Transverse colon (tissue), 4 donors: ENCODE data around the gene TEX44. TPM values are rescaled to one million over a fixed set of nuclear protein-coding genes. Genes with fewer than 3 reads are reported as not detected.

Experiments
- DNase-seq: peaks from one replicate; pipeline ENCODE4 v3.0.0-alpha.2; 2019
- H3K27ac ChIP-seq, 4 donors: fragments of 200-600 bp; sonication (generic); 2 replicates each; pipeline ENCODE4 v1.5.1; 2016 to 2018; ENCODE audit warnings: inconsistent platforms in 4 of 4
- H3K27me3 ChIP-seq: fragments of 200-600 bp; sonication (generic); 2 replicates; pipeline ENCODE4 v1.5.1; 2017; ENCODE audit warnings: inconsistent platforms
- H3K36me3 ChIP-seq, 4 donors: fragments of 200-600 bp; sonication (generic); 2 replicates each; pipeline ENCODE4 v1.5.1; 2017 to 2019; ENCODE audit warnings: inconsistent platforms in 4 of 4
- H3K4me1 ChIP-seq, 4 donors: fragments of 200-600 bp; sonication (generic); 2 replicates each; pipeline ENCODE4 v1.5.1; 2017 to 2020; ENCODE audit warnings: inconsistent platforms in 4 of 4
- H3K4me3 ChIP-seq, 4 donors: fragments of 200-600 bp; sonication (generic); 1 replicate in 1 of 4; 2 replicates in 3 of 4; pipeline versions ENCODE4 v1.5.1 to v1.6.1; 2017 to 2019; ENCODE audit warnings: inconsistent platforms in 4 of 4
- H3K9me3 ChIP-seq, 2 donors: fragments of 200-600 bp; sonication (generic); 2 replicates each; pipeline ENCODE4 v1.5.1; 2017 to 2019; ENCODE audit warnings: inconsistent platforms in 2 of 2
- EP300 ChIP-seq: sonication (generic); formaldehyde crosslinking; IDR thresholded peaks from one replicate; pipeline ENCODE4 v1.6.1; 2017; ENCODE audit warnings: antibody characterized with exemption, low read depth
- POLR2A ChIP-seq: fragments of 450-650 bp; IDR thresholded peaks from one replicate; pipeline ENCODE4 v1.6.1; 2016; ENCODE audit warnings: antibody characterized with exemption, mild to moderate bottlenecking, moderate library complexity
- POLR2AphosphoS5 ChIP-seq, 3 donors: sonication (generic); formaldehyde crosslinking; IDR thresholded peaks; one replicate each; pipeline ENCODE4 v1.6.1; 2016; ENCODE audit warnings: antibody characterized with exemption in 3 of 3
- WGBS, 2 donors: methylation state at CpG; one replicate each; pipeline ENCODE4 v1.1.5; 2018; ENCODE audit warnings: low coverage in 1 of 2; 5-methylcytosine and 5-hydroxymethylcytosine counted together
- in situ Hi-C, 4 donors: fragments of 200-750 bp; cut with MboI; loops; one replicate each; pipeline versions ENCODE4 v1.15.0 to v1.15.1; 2017; ENCODE audit warnings: low sequenced_read_pairs in 3 of 4, low pct_ligation_motif_present in 1 of 4, low pct_unique_long_range_greater_than_20kb in 1 of 4
- intact Hi-C: fragments of 100-400 bp; cut with DNase I; formaldehyde crosslinking; loops from one replicate; pipeline ENCODE4 v1.15.1; 2023; ENCODE audit warnings: low total_unique reads
- total RNA-seq, 4 donors: library from RNA; depleted of rRNA; stranded (reverse); fragments of >200 nt; gene quantifications; one replicate each; pipeline ENCODE4 v1.1.0, GENCODE V29; 2016
- TF ChIP-seq, protein P1 (sequence below), 5 experiments: fragments of 200-600 bp in 3 of 5; fragments of 450-650 bp in 2 of 5; sonication (generic) in 3 of 5; IDR thresholded peaks; 1 replicate in 2 of 5; 2 replicates in 3 of 5; pipeline ENCODE4 v1.5.1; 2016 to 2017; ENCODE audit warnings: antibody characterized with exemption in 5 of 5, inconsistent platforms in 3 of 5, mild to moderate bottlenecking in 2 of 5, moderate library complexity in 1 of 5

The TEX44 gene
- total RNA-seq, 4 donors from 2014 or later: not detected

DNA sequence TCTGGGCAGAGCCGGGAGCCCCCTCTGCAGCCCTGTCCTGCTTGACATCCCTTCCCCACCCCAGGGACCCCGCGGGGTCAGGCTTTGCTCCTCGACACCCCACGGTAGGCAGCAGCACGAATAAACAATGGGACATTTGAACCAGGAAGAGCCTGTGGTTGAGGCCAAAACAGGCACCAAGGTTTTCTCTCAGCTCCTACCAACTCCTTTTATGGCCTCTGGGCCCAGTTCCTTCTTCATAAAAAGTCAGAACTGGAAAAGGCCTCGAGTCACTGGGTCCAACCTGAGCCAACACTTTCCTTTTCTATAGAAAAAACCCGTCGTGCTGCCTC is 20.6 kb downstream of the TEX44 start:
- Histone ChIP-seq H3K9me3 (no peaks in the 10 kb centered on the region), H3K4me1 (peaks cover 30 to 64% (median 55%) of the 10 kb centered on the region in 4 donors), H3K27ac (peak overlapping the region; percentile 93 to 98 (median 94)), H3K4me3 (peak overlapping the region in 3 of 4 donors; percentile 19 to 50 (median 36)), H3K36me3 (no peaks in the 10 kb centered on the region), H3K27me3 (no peaks in the 10 kb centered on the region)
- 0% methylated on average over 3 to 9 of the region's 9 CpGs for WGBS, 2 donors
- in situ Hi-C loops (loop anchor here (5.0 to 10.0 kb wide), 4 partner anchors 52 to 64 kb away; no protein-coding TSS in a partner anchor), intact Hi-C loops (loop anchor here (2.0 kb wide), 2 partner anchors 60 to 98 kb away; no protein-coding TSS in a partner anchor)
- TF ChIP-seq POLR2AphosphoS5 (IDR thresholded peaks at IDR 0.05): no peak
- TF ChIP-seq, protein P1, sequence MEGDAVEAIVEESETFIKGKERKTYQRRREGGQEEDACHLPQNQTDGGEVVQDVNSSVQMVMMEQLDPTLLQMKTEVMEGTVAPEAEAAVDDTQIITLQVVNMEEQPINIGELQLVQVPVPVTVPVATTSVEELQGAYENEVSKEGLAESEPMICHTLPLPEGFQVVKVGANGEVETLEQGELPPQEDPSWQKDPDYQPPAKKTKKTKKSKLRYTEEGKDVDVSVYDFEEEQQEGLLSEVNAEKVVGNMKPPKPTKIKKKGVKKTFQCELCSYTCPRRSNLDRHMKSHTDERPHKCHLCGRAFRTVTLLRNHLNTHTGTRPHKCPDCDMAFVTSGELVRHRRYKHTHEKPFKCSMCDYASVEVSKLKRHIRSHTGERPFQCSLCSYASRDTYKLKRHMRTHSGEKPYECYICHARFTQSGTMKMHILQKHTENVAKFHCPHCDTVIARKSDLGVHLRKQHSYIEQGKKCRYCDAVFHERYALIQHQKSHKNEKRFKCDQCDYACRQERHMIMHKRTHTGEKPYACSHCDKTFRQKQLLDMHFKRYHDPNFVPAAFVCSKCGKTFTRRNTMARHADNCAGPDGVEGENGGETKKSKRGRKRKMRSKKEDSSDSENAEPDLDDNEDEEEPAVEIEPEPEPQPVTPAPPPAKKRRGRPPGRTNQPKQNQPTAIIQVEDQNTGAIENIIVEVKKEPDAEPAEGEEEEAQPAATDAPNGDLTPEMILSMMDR (IDR thresholded peaks at IDR 0.05): no peak
- TF ChIP-seq POLR2A: no peak
- TF ChIP-seq EP300: no peak
- no peak for DNase-seq

DNA sequence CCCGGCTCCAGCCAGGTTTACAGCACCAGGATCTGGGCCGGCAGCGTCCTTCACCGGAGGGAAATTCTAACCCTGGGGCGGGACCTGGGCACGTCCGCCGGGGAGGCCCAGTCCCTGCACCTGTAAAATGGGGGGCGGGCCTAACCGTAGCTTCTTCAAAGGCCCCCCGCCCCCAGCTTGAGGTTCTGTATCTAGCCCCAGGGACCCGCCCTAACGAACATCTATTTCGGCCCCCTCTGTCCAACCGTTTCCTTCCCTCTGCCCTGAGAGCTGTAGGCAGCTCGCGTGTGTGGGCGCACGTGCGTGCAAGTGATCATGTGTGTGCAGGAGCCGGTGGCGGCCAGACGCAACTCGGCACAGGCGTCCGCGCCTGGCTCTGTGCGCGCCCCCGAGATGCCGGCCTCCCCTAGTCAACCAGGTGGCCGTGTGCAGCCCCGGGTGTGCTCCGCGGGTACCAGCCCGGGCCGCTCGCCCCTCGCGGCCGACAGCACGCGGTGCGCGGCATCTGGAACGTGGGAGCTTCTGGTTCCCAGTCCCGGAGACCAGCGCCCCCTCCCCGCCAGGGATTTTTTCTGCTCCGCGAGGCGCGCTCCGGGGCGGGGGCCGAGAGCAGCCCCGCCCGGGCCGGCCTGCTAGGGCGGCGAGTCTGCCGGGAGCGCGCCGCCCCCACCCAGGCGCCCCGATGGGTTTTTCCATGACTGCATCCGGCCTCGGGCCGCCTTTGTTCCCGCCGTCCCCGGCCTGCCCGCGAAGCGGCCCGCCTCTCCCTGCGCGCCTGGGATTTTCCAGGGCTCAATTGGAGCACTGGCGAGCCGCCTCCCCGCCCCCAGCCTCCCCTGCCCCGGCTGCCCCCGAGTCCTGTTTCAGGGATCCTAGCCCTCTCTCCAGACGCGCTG is 21.2 kb downstream of the TEX44 start:
- intact Hi-C loops: loop anchor here (2.0 kb wide), 2 partner anchors 59 to 97 kb away; no protein-coding TSS in a partner anchor
- peak; percentile 90 for DNase-seq
- peak overlapping the region; percentile 19 to 50 (median 32) for H3K4me3 ChIP-seq
- peak; percentile 65 for TF ChIP-seq POLR2A
- TF ChIP-seq, protein P1 (IDR thresholded peaks at IDR 0.05): peak in 4 of 5 experiments; percentile 10 to 72 (median 34)
- no peak for TF ChIP-seq EP300
- TF ChIP-seq POLR2AphosphoS5 (IDR thresholded peaks at IDR 0.05): peak; percentile 38 to 74 (median 61)
- H3K9me3 ChIP-seq: no peaks in the 10 kb centered on the region
- in situ Hi-C loops: loop anchor here (5.0 to 10.0 kb wide), 4 partner anchors 51 to 63 kb away; no protein-coding TSS in a partner anchor
- H3K27ac ChIP-seq: peak overlapping the region; percentile 93 to 98 (median 94)
- WGBS, 2 donors: 1% methylated on average over 59 of the region's 86 CpGs; no CpG with 5 or more reads in 1 of the 2 donors
- H3K36me3 ChIP-seq: no peaks in the 10 kb centered on the region
- peaks cover 30 to 64% (median 55%) of the 10 kb centered on the region in 4 donors for H3K4me1 ChIP-seq
- H3K27me3 ChIP-seq: no peaks in the 10 kb centered on the region

DNA sequence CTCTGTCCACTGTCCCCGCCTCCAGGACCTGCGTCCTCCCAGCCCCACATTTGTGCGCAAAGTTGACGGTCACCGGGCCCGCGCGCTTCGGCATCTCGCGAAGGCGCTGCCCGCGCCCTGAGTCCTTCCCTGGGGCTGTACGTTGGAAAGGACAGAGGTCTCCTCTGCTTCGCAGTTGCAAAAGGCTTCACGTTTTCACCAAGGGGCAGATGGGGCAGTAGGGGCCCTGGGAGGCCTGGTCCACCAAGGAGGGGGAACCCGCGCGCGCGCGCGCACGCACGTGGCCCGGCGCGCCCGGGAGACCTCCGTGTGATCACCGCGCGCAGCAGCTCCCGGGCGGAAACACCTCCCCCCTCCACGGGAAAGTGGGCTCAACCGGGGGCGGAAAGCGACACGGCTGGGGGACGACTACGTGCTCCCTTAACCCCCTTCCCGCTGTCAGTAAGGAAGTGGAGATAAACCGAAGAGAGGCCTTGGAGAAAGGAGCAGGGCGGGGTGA is 21.9 kb downstream of the TEX44 start:
- in situ Hi-C loops: loop anchor here (5.0 to 10.0 kb wide), 4 partner anchors 50 to 63 kb away; no protein-coding TSS in a partner anchor
- TF ChIP-seq POLR2AphosphoS5 (IDR thresholded peaks at IDR 0.05): peak in 2 of 3 donors; percentile 6 to 74
- TF ChIP-seq POLR2A: peak; percentile 16
- TF ChIP-seq, protein P1 (IDR thresholded peaks at IDR 0.05): no peak
- TF ChIP-seq EP300: no peak
- H3K27me3 ChIP-seq: no peaks in the 10 kb centered on the region
- 3% methylated on average over 38 of the region's 46 CpGs; no CpG with 5 or more reads in 1 of the 2 donors for WGBS, 2 donors
- peaks cover 30 to 64% (median 55%) of the 10 kb centered on the region in 4 donors for H3K4me1 ChIP-seq
- peak overlapping the region; percentile 19 to 50 (median 30) for H3K4me3 ChIP-seq
- no peaks in the 10 kb centered on the region for H3K9me3 ChIP-seq
- H3K36me3 ChIP-seq: no peaks in the 10 kb centered on the region
- intact Hi-C loops: no loop called here
- H3K27ac ChIP-seq: peak overlapping the region; percentile 93 to 98 (median 94)
- DNase-seq: no peak
